Keratinocyte (primary cell): ENCODE measurements around the gene NRN1L. TPM values are rescaled to one million over a fixed set of nuclear protein-coding genes. Genes with fewer than 3 reads are reported as not detected.
A peak's percentile ranks its signal among the peaks of the same experiment; 100 is the strongest.

Experiments
- DNase-seq: peaks from one replicate; pipeline ENCODE4 v3.0.0-alpha.2; 2011; ENCODE audit warnings: low read depth, missing footprints, low spot score
- FAIRE-seq: peaks from 2 replicates; lab custom pipeline; 2011; peaks lifted over from hg19 to GRCh38; lab: Jason Lieb, UNC
- H2AFZ ChIP-seq: 2 replicates; pipeline ENCODE4 v1.6.0; 2012; ENCODE audit warnings: low read length, control low read depth, inconsistent platforms; ENCODE audit not compliant: control insufficient read depth
- H3K27ac ChIP-seq: 2 replicates; pipeline ENCODE4 v1.5.1; 2011; ENCODE audit warnings: low read length; ENCODE audit not compliant: control insufficient read depth, insufficient read depth
- H3K27me3 ChIP-seq: 3 replicates; pipeline ENCODE4 v1.6.0; 2011; ENCODE audit warnings: low read length; ENCODE audit not compliant: control insufficient read depth, insufficient read depth; ENCODE audit errors: extremely low read depth
- H3K36me3 ChIP-seq, 2 experiments: 2 replicates in 1 of 2; 3 replicates in 1 of 2; pipeline ENCODE4 v1.5.1; 2011; ENCODE audit warnings: low read length in 2 of 2, mild to moderate bottlenecking in 1 of 2; ENCODE audit not compliant: control insufficient read depth in 2 of 2, insufficient read depth in 2 of 2; ENCODE audit errors: extremely low read depth in 1 of 2
- H3K4me1 ChIP-seq: 3 replicates; pipeline ENCODE4 v1.5.1; 2011; ENCODE audit warnings: low read length; ENCODE audit not compliant: control insufficient read depth, insufficient read depth; ENCODE audit errors: extremely low read depth
- H3K4me2 ChIP-seq: 3 replicates; pipeline ENCODE4 v1.6.0; 2011; ENCODE audit warnings: low read depth, low read length; ENCODE audit not compliant: control insufficient read depth, insufficient read depth; ENCODE audit errors: extremely low read depth
- H3K4me3 ChIP-seq, 3 experiments: fragments of 200-600 bp in 1 of 3; sonication (generic) in 1 of 3; 2 replicates in 2 of 3; 3 replicates in 1 of 3; pipeline ENCODE4 v1.5.1; 2011 to 2016; ENCODE audit warnings: low read length in 3 of 3, mild to moderate bottlenecking in 3 of 3, control low read depth in 2 of 3, inconsistent platforms in 1 of 3, low read depth in 1 of 3, mixed read lengths in 1 of 3, mixed run types in 1 of 3, moderate library complexity in 1 of 3; ENCODE audit not compliant: control insufficient read depth in 2 of 3, insufficient read depth in 2 of 3; ENCODE audit errors: extremely low read depth in 1 of 3
- H3K79me2 ChIP-seq: 2 replicates; pipeline ENCODE4 v1.6.0; 2012; ENCODE audit warnings: low read length; ENCODE audit not compliant: control insufficient read depth, insufficient read depth
- H3K9ac ChIP-seq: 3 replicates; pipeline ENCODE4 v1.6.0; 2011; ENCODE audit warnings: low read length; ENCODE audit not compliant: control insufficient read depth, insufficient read depth; ENCODE audit errors: extremely low read depth
- H3K9me1 ChIP-seq: 3 replicates; pipeline ENCODE4 v1.6.0; 2011; ENCODE audit warnings: low read length; ENCODE audit not compliant: control insufficient read depth, insufficient read depth; ENCODE audit errors: extremely low read depth
- H3K9me3 ChIP-seq: 2 replicates; pipeline ENCODE4 v1.5.1; 2012; ENCODE audit warnings: low read depth, low read length; ENCODE audit not compliant: control insufficient read depth
- H4K20me1 ChIP-seq: 3 replicates; pipeline ENCODE4 v1.6.0; 2011; ENCODE audit warnings: low read length; ENCODE audit not compliant: control insufficient read depth, insufficient read depth; ENCODE audit errors: extremely low read depth
- EZH2 ChIP-seq: IDR thresholded peaks from one replicate; pipeline ENCODE4 v1.6.1; 2012; ENCODE audit warnings: inconsistent platforms, mild to moderate bottlenecking, low read length, moderate library complexity
- dilution Hi-C: fragments of 300-500 bp; cut with MboI; formaldehyde crosslinking; loops from one replicate; pipeline ENCODE4 v1.7.0; 2020; ENCODE audit warnings: low sequenced_read_pairs; ENCODE audit not compliant: extremely low pct_ligation_motif_present
- polyA plus RNA-seq, 5 experiments: library from polyadenylated mRNA; depleted of rRNA in 3 of 5; stranded (reverse) in 3 of 5; stranded (forward) in 1 of 5; unstranded in 1 of 5; fragments of >200 nt; gene quantifications; 1 replicate in 1 of 5; 2 replicates in 3 of 5; 3 replicates in 1 of 5; pipeline versions ENCODE4 v1.2.1 to v1.2.3, GENCODE V29; 2011 to 2012; ENCODE audit warnings: missing spikeins in 2 of 5, low read depth in 1 of 5, low replicate concordance in 1 of 5
- small RNA-seq, 3 experiments: library from RNA; depleted of rRNA; stranded (forward); fragments of <200 nt; gene quantifications; one replicate each; pipeline ENCODE3, GENCODE V24; 2012; ENCODE audit warnings: low read depth in 3 of 3, low replicate concordance in 1 of 3; ENCODE audit not compliant: insufficient read length in 3 of 3
- TF ChIP-seq, protein P1 (sequence below), 3 experiments: IDR thresholded peaks in 1 of 3; conservative IDR thresholded peaks in 1 of 3; optimal IDR thresholded peaks in 1 of 3; 2 replicates in 2 of 3; 3 replicates in 1 of 3; pipeline versions ENCODE3 to v1.5.1; 2011; ENCODE audit warnings: low read length in 3 of 3, mild to moderate bottlenecking in 3 of 3, moderate library complexity in 2 of 3, control low read depth in 1 of 3, inconsistent platforms in 1 of 3; ENCODE audit not compliant: insufficient read depth in 2 of 3; ENCODE audit errors: extremely low read depth in 1 of 3

NRN1L gene
- polyA plus RNA-seq, 1 donor (not counting 4 experiments of a cell fraction or from before 2014, with no cell fraction given) = not detected

DNA sequence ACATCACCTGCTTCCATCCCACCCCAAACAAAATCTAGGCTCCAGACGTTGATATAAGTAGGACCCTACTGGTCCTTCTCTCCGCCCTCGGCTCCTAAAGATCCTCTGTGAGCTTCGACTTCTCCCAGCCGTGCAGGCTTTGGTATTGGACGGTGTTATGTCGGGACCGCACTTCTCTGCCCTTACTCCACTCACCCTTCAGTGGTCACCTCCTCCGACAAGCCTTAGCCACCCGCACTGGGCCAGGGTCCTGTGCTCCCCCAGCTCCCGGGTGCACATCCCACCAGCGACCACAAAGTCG, 50.4 kb downstream of the NRN1L start:
- H2AFZ ChIP-seq = peak overlapping the region; percentile 82
- dilution Hi-C loops = no loop called here
- H3K4me1 ChIP-seq = peaks cover 27% of the 10 kb centered on the region
- no peak for TF ChIP-seq EZH2
- TF ChIP-seq, protein P1, sequence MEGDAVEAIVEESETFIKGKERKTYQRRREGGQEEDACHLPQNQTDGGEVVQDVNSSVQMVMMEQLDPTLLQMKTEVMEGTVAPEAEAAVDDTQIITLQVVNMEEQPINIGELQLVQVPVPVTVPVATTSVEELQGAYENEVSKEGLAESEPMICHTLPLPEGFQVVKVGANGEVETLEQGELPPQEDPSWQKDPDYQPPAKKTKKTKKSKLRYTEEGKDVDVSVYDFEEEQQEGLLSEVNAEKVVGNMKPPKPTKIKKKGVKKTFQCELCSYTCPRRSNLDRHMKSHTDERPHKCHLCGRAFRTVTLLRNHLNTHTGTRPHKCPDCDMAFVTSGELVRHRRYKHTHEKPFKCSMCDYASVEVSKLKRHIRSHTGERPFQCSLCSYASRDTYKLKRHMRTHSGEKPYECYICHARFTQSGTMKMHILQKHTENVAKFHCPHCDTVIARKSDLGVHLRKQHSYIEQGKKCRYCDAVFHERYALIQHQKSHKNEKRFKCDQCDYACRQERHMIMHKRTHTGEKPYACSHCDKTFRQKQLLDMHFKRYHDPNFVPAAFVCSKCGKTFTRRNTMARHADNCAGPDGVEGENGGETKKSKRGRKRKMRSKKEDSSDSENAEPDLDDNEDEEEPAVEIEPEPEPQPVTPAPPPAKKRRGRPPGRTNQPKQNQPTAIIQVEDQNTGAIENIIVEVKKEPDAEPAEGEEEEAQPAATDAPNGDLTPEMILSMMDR (optimal IDR thresholded peaks at IDR 0.05 in 1 of 3, IDR thresholded peaks at IDR 0.05 in 1 of 3, conservative IDR thresholded peaks at IDR 0.05 in 1 of 3; ENCODE audit: extremely low read depth in 1 of 3, insufficient read depth in 2 of 3, low read length in 3 of 3) = no peak
- peak overlapping the region; percentile 63 for H3K4me2 ChIP-seq
- no peaks in the 10 kb centered on the region for H3K9me3 ChIP-seq
- FAIRE-seq (no peak), DNase-seq (no peak)
- no peaks in the 10 kb centered on the region for H4K20me1 ChIP-seq
- no peaks in the 10 kb centered on the region for H3K27me3 ChIP-seq
- peak overlapping the region; percentile 92 for H3K9ac ChIP-seq
- peak overlapping the region; percentile 89 to 95 (median 91) for H3K4me3 ChIP-seq
- H3K79me2 ChIP-seq = peaks cover 7% of the 10 kb centered on the region
- H3K36me3 ChIP-seq = peaks cover 7 to 15% of the 10 kb centered on the region in 2 experiments
- no peaks in the 10 kb centered on the region for H3K9me1 ChIP-seq
- peak overlapping the region; percentile 60 for H3K27ac ChIP-seq

DNA sequence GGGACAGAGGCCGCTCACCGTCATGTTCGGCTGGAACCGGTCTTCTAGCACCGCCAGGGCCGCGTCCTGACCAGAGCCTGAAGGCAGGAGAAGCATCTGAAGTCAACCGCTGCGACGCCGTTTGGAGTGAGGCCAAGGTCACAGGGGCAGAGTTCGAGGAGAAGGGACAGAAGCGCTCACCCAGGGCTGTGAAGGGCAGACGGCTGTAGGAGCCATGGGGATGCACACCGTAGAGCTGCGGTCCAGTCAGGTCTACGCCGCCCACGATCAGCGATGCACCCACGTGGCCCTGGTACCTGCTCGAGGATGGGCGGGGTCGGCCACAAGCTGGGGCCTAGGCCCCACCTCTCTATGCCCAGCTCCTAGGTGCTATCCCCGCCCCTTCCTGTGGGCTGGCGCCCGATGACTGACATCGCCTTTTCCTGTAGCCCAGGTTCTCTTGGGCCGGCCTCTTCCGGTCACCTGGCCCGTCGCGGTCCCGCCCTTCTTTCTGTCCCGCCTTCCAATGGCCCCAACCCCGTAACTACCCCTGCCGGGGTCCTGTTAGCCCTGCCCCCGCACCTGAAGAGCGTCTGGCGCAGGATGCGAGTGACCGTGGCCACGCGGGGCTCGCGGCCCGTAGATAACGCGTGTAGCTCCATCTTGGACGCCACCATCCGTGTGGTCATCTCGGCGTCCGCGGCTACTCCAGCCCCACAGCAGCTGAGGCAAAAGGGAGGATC, 50.9 kb downstream of the NRN1L start:
- H2AFZ ChIP-seq = peak overlapping the region; percentile 82
- peaks cover 10% of the 10 kb centered on the region for H3K79me2 ChIP-seq
- FAIRE-seq = peak; percentile 83

More for the DNA sequence above, 50.9 kb downstream of the NRN1L start:
- Histone ChIP-seq H3K27ac (peak overlapping the region; percentile 81), H3K9me1 (no peaks in the 10 kb centered on the region), H3K36me3 (peaks cover 7 to 18% of the 10 kb centered on the region in 2 experiments), H3K4me2 (peak overlapping the region; percentile 63), H3K9me3 (no peaks in the 10 kb centered on the region), H3K4me3 (peak overlapping the region; percentile 89 to 95 (median 91)), H4K20me1 (no peaks in the 10 kb centered on the region), H3K27me3 (no peaks in the 10 kb centered on the region), H3K4me1 (peaks cover 27% of the 10 kb centered on the region), H3K9ac (peak overlapping the region; percentile 92)
- TF ChIP-seq, protein P1 (optimal IDR thresholded peaks at IDR 0.05 in 1 of 3, IDR thresholded peaks at IDR 0.05 in 1 of 3, conservative IDR thresholded peaks at IDR 0.05 in 1 of 3; ENCODE audit: extremely low read depth in 1 of 3, insufficient read depth in 2 of 3, low read length in 3 of 3) = no peak
- TF ChIP-seq EZH2 = no peak
- dilution Hi-C loops = no loop called here
- DNase-seq = peak; percentile 93

Small RNAs within 50 kb of the gene (small RNA-seq; reads per million reads assigned to genes)
- gene AC040162.2 (0 reads per million in 3 experiments), gene NRN1L (0 reads per million in 3 experiments)

Other genes starting within 250 kb of the NRN1L start
- 0.06 to 0.12 TPM in 2 of 3 replicates, not detected in the other for gene CARMIL2, start 239.7 kb upstream of the NRN1L start, polyA plus RNA-seq
- gene ACD, start 224.6 kb upstream of the NRN1L start, polyA plus RNA-seq = 12.9 to 16.7 TPM (median 13.2 TPM) in 3 replicates
- 0.05 to 0.23 TPM (median 0.20 TPM) in 3 replicates for gene PARD6A, start 223.9 kb upstream of the NRN1L start, polyA plus RNA-seq
- 4.3 to 4.6 TPM (median 4.4 TPM) in 3 replicates for gene ENKD1, start 218.1 kb upstream of the NRN1L start, polyA plus RNA-seq
- gene C16orf86, start 218.1 kb upstream of the NRN1L start, polyA plus RNA-seq = 0.10 to 0.24 TPM (median 0.17 TPM) in 3 replicates
- gene GFOD2, start 165.6 kb upstream of the NRN1L start, polyA plus RNA-seq = 13.2 to 19.3 TPM (median 13.8 TPM) in 3 replicates
- gene RANBP10, start 78.3 kb upstream of the NRN1L start, polyA plus RNA-seq = 9.3 to 9.9 TPM (median 9.5 TPM) in 3 replicates
- gene TSNAXIP1, start 78.0 kb upstream of the NRN1L start, polyA plus RNA-seq = 0.43 to 1.5 TPM (median 0.54 TPM) in 3 replicates
- gene THAP11, start 42.6 kb upstream of the NRN1L start, polyA plus RNA-seq = 9.2 to 13.1 TPM (median 11.8 TPM) in 3 replicates
- 173 to 569 TPM (median 189 TPM) in 3 replicates for gene NUTF2, start 38.0 kb upstream of the NRN1L start, polyA plus RNA-seq
- 30.1 to 57.1 TPM (median 41.3 TPM) in 3 replicates for gene CENPT, start 37.2 kb upstream of the NRN1L start, polyA plus RNA-seq
- 16.7 to 28.0 TPM (median 25.4 TPM) in 3 replicates for gene EDC4, start 11.8 kb upstream of the NRN1L start, polyA plus RNA-seq
- gene PSKH1, start 8.4 kb downstream of the NRN1L start, polyA plus RNA-seq = 10.7 to 19.5 TPM (median 13.7 TPM) in 3 replicates
- gene CTRL, start 47.0 kb downstream of the NRN1L start, polyA plus RNA-seq = 0.10 to 0.46 TPM (median 0.33 TPM) in 3 replicates
- 9.3 to 19.7 TPM (median 11.1 TPM) in 3 replicates for gene PSMB10, start 52.0 kb downstream of the NRN1L start, polyA plus RNA-seq
- gene LCAT, start 59.2 kb downstream of the NRN1L start, polyA plus RNA-seq = 6.5 to 11.6 TPM (median 10.5 TPM) in 3 replicates
- gene SLC12A4, start 83.8 kb downstream of the NRN1L start, polyA plus RNA-seq = 59.3 to 72.2 TPM (median 65.4 TPM) in 3 replicates
- 0.04 TPM in 1 of 3 replicates, not detected in the others for gene DPEP3, start 95.6 kb downstream of the NRN1L start, polyA plus RNA-seq
- gene DPEP2, start 114.6 kb downstream of the NRN1L start, polyA plus RNA-seq = 0.04 to 0.12 TPM in 2 of 3 replicates, not detected in the other
- 0.05 TPM in 1 of 3 replicates, not detected in the others for gene DPEP2NB, start 131.0 kb downstream of the NRN1L start, polyA plus RNA-seq
- gene DDX28, start 138.3 kb downstream of the NRN1L start, polyA plus RNA-seq = 12.8 to 15.7 TPM (median 14.2 TPM) in 3 replicates
- 17.8 to 30.7 TPM (median 22.9 TPM) in 3 replicates for gene DUS2, start 138.4 kb downstream of the NRN1L start, polyA plus RNA-seq
- 9.5 to 11.5 TPM (median 10.9 TPM) in 3 replicates for gene NFATC3, start 200.5 kb downstream of the NRN1L start, polyA plus RNA-seq